Activated T-helper 1 cell treated with anti-CD3 and anti-CD28 coated beads, Interleukin-12 subunit alpha, Interleukin-12 subunit beta, Interleukin-2, Interleukin-4 antibody, amounts not matched to agents 30 ng/mL and 10 ng/mL and 1 ng/mL, durations not matched to agents 14 hours and 24 hours and 36 hours (primary cell): Measurements from ENCODE around the gene EIF1AX. TPM values are rescaled to one million over a fixed set of nuclear protein-coding genes. Genes with fewer than 3 reads are reported as not detected.
A peak's percentile ranks its signal among the peaks of the same experiment; 100 is the strongest.
"Not testable (repeated sequence)": the region's sequence is repeated elsewhere in the genome, so short reads cannot be mapped to it uniquely, and the experiment has no call there.

Source experiments
- DNase-seq: peaks from one replicate; pipeline ENCODE4 v3.0.0; 2021; ENCODE audit warnings: low spot score
- H3K27ac Mint-ChIP-seq: one replicate; pipeline ENCODE4 v1.8.0; 2021; ENCODE audit warnings: mild to moderate bottlenecking, mixed read lengths
- H3K27me3 Mint-ChIP-seq: one replicate; pipeline ENCODE4 v1.8.0; 2022; ENCODE audit warnings: mild to moderate bottlenecking, moderate library complexity, mixed read lengths; ENCODE audit not compliant: insufficient read depth
- H3K36me3 Mint-ChIP-seq: one replicate; pipeline ENCODE4 v1.8.0; 2021; ENCODE audit warnings: low read depth, mixed read lengths
- H3K4me1 Mint-ChIP-seq: one replicate; pipeline ENCODE4 v1.8.0; 2021; ENCODE audit warnings: low read depth, mixed read lengths
- H3K4me3 Mint-ChIP-seq: one replicate; pipeline ENCODE4 v1.8.0; 2021; ENCODE audit warnings: mild to moderate bottlenecking, moderate library complexity, mixed read lengths
- H3K9me3 Mint-ChIP-seq: one replicate; pipeline ENCODE4 v1.8.0; 2021; ENCODE audit warnings: mixed read lengths
- intact Hi-C: fragments of 100-400 bp; cut with micrococcal nuclease; formaldehyde crosslinking; loops from one replicate; pipeline ENCODE4 v1.15.1; 2024
- total RNA-seq: library from RNA; stranded (reverse); gene quantifications from 2 replicates; pipeline ENCODE4 v1.2.3, GENCODE V29; 2022

EIF1AX gene
- total RNA-seq, 1 donor from 2014 or later, result 107 TPM

- Mint-ChIP-seq H3K27ac (no peak overlapping the region), H3K4me1 (peaks cover 25% of the 10 kb centered on the region), H3K27me3 (no peaks in the 10 kb centered on the region), H3K4me3 (no peak overlapping the region), H3K36me3 (peaks cover 4% of the 10 kb centered on the region), H3K9me3 (no peaks in the 10 kb centered on the region)
- DNase-seq, result no peak
- intact Hi-C loops, result loop anchor here (5.0 kb wide), 2 partner anchors 453 to 1228 kb away; partner anchors contain the start of gene CNKSR2
These were observed 2.9 kb upstream of the EIF1AX start for GRCh38 chrX:20144491-20144890.

- intact Hi-C loops, result loop anchor here (5.0 kb wide), 2 partner anchors 454 to 1229 kb away; partner anchors contain the start of gene CNKSR2
- Mint-ChIP-seq H3K9me3 (no peaks in the 10 kb centered on the region), H3K4me3 (no peak overlapping the region), H3K27ac (no peak overlapping the region), H3K27me3 (no peaks in the 10 kb centered on the region), H3K4me1 (peaks cover 33% of the 10 kb centered on the region), H3K36me3 (peaks cover 11% of the 10 kb centered on the region)
- no peak for DNase-seq
These were observed 1.9 kb upstream of the EIF1AX start for GRCh38 chrX:20143561-20143960.

- H3K9me3 Mint-ChIP-seq, result no peaks in the 10 kb centered on the region
- H3K4me3 Mint-ChIP-seq, result peak overlapping the region; percentile 70
- peaks cover 9% of the 10 kb centered on the region for H3K36me3 Mint-ChIP-seq
- H3K27me3 Mint-ChIP-seq, result no peaks in the 10 kb centered on the region
- H3K4me1 Mint-ChIP-seq, result peaks cover 31% of the 10 kb centered on the region
- intact Hi-C loops, result loop anchor here (5.0 kb wide), 2 partner anchors 454 to 1229 kb away; partner anchors contain the start of gene CNKSR2
- no peak for DNase-seq
- peak overlapping the region; percentile 48 for H3K27ac Mint-ChIP-seq
These were observed 1.5 kb upstream of the EIF1AX start for GRCh38 chrX:20143111-20143510.

GRCh38 chrX:20140420-20140819 lies 1.2 kb downstream of the EIF1AX start:
- H3K4me3 Mint-ChIP-seq, result peak overlapping the region; percentile 90
- no peaks in the 10 kb centered on the region for H3K9me3 Mint-ChIP-seq
- intact Hi-C loops, result loop anchor here (2.0 to 5.0 kb wide), 4 partner anchors 124 to 1716 kb away; partner anchors contain the start of genes CDKL5 and CNKSR2
- DNase-seq, result no peak
- no peaks in the 10 kb centered on the region for H3K27me3 Mint-ChIP-seq
- peaks cover 15% of the 10 kb centered on the region for H3K36me3 Mint-ChIP-seq
- peak overlapping the region; percentile 84 for H3K27ac Mint-ChIP-seq
- H3K4me1 Mint-ChIP-seq, result peaks cover 29% of the 10 kb centered on the region

GRCh38 chrX:20139966-20140365 lies 1.7 kb downstream of the EIF1AX start:
- Mint-ChIP-seq H3K36me3 (peaks cover 18% of the 10 kb centered on the region), H3K27me3 (no peaks in the 10 kb centered on the region), H3K4me3 (peak overlapping the region; percentile 90), H3K9me3 (no peaks in the 10 kb centered on the region), H3K4me1 (peaks cover 29% of the 10 kb centered on the region), H3K27ac (no peak overlapping the region)
- DNase-seq, result no peak
- intact Hi-C loops, result loop anchor here (2.0 to 5.0 kb wide), 5 partner anchors 125 to 1715 kb away; partner anchors contain the start of genes CDKL5 and CNKSR2

- Mint-ChIP-seq H3K27ac (no peak overlapping the region), H3K4me1 (peaks cover 18% of the 10 kb centered on the region)
- DNase-seq, result no peak
These were observed 5.7 kb downstream of the EIF1AX start for GRCh38 chrX:20135944-20136343.

GRCh38 chrX:20132666-20133065 lies 9.0 kb downstream of the EIF1AX start:
- Mint-ChIP-seq H3K4me1 (no peaks in the 10 kb centered on the region), H3K36me3 (peaks cover 16% of the 10 kb centered on the region), H3K27me3 (no peaks in the 10 kb centered on the region), H3K27ac (no peak overlapping the region), H3K4me3 (no peak overlapping the region), H3K9me3 (no peaks in the 10 kb centered on the region)
- no peak for DNase-seq
- intact Hi-C loops, result no loop called here

More at GRCh38 chrX:20135944-20136343, 5.7 kb downstream of the EIF1AX start:
- peaks cover 22% of the 10 kb centered on the region for H3K36me3 Mint-ChIP-seq
- H3K9me3 Mint-ChIP-seq, result no peaks in the 10 kb centered on the region
- no peaks in the 10 kb centered on the region for H3K27me3 Mint-ChIP-seq
- no peak overlapping the region for H3K4me3 Mint-ChIP-seq
- intact Hi-C loops, result loop anchor here (5.0 kb wide), 1 partner anchor 229 kb away; no protein-coding TSS in a partner anchor

- intact Hi-C loops, result no loop called here
- H3K4me1 Mint-ChIP-seq, result no peaks in the 10 kb centered on the region
- peak overlapping the region; percentile 18 for H3K27ac Mint-ChIP-seq
- no peaks in the 10 kb centered on the region for H3K27me3 Mint-ChIP-seq
- no peak overlapping the region for H3K4me3 Mint-ChIP-seq
- no peak for DNase-seq
- H3K36me3 Mint-ChIP-seq, result peaks cover 8% of the 10 kb centered on the region
- no peaks in the 10 kb centered on the region for H3K9me3 Mint-ChIP-seq
These were observed 11.3 kb downstream of the EIF1AX start for GRCh38 chrX:20130357-20130756.

GRCh38 chrX:20129547-20129946 lies 12.1 kb downstream of the EIF1AX start:
- no peaks in the 10 kb centered on the region for H3K4me1 Mint-ChIP-seq
- peaks cover 6% of the 10 kb centered on the region for H3K36me3 Mint-ChIP-seq
- DNase-seq, result no peak
- no peak overlapping the region for H3K27ac Mint-ChIP-seq
- no peak overlapping the region for H3K4me3 Mint-ChIP-seq
- no peaks in the 10 kb centered on the region for H3K9me3 Mint-ChIP-seq
- no peaks in the 10 kb centered on the region for H3K27me3 Mint-ChIP-seq
- intact Hi-C loops, result no loop called here

GRCh38 chrX:20128670-20129069 lies 13.0 kb downstream of the EIF1AX start:
- DNase-seq, result no peak
- Mint-ChIP-seq H3K27me3 (no peaks in the 10 kb centered on the region), H3K4me3 (no peak overlapping the region), H3K27ac (no peak overlapping the region), H3K36me3 (peaks cover 8% of the 10 kb centered on the region), H3K9me3 (no peaks in the 10 kb centered on the region), H3K4me1 (no peaks in the 10 kb centered on the region)
- intact Hi-C loops, result no loop called here

- H3K9me3 Mint-ChIP-seq, H3K4me3 Mint-ChIP-seq, H3K27me3 Mint-ChIP-seq, DNase-seq, H3K36me3 Mint-ChIP-seq, intact Hi-C loops, H3K27ac Mint-ChIP-seq, H3K4me1 Mint-ChIP-seq: not testable (repeated sequence)
These were observed 14.2 kb downstream of the EIF1AX start for GRCh38 chrX:20127440-20127839.

- H3K27me3 Mint-ChIP-seq, H3K27ac Mint-ChIP-seq, H3K4me3 Mint-ChIP-seq: not testable (repeated sequence)
These were observed 14.8 kb downstream of the EIF1AX start for GRCh38 chrX:20126833-20127232.

GRCh38 chrX:20124964-20125363 lies 16.7 kb downstream of the EIF1AX start:
- H3K27ac Mint-ChIP-seq, result no peak overlapping the region
- intact Hi-C loops, result no loop called here
- no peaks in the 10 kb centered on the region for H3K9me3 Mint-ChIP-seq
- DNase-seq, result no peak
- no peaks in the 10 kb centered on the region for H3K27me3 Mint-ChIP-seq
- peaks cover 2% of the 10 kb centered on the region for H3K36me3 Mint-ChIP-seq
- H3K4me1 Mint-ChIP-seq, result no peaks in the 10 kb centered on the region
- no peak overlapping the region for H3K4me3 Mint-ChIP-seq

More at GRCh38 chrX:20126833-20127232, 14.8 kb downstream of the EIF1AX start:
- DNase-seq, H3K36me3 Mint-ChIP-seq, H3K9me3 Mint-ChIP-seq, H3K4me1 Mint-ChIP-seq, intact Hi-C loops: not testable (repeated sequence)
